Psoas muscle (tissue), 8 donors: ENCODE results near the gene CCDC60. TPM values are rescaled to one million over a fixed set of nuclear protein-coding genes. Genes with fewer than 3 reads are reported as not detected.

Source experiments
- ATAC-seq, 4 donors: fragments of 200-7000 bp; cut with Tn5 transposase; one replicate each; pipeline ENCODE4 v1.9.1; 2020; ENCODE audit warnings: moderate library complexity in 3 of 4, mild to moderate bottlenecking in 2 of 4
- DNase-seq, 2 donors: peaks; one replicate each; pipeline ENCODE4 v3.0.0-alpha.2; 2020
- H3K27ac ChIP-seq: fragments of 200-600 bp; one replicate; pipeline ENCODE4 v1.8.0; 2022
- H3K27me3 ChIP-seq, 3 donors: fragments of 200-600 bp in 1 of 3; one replicate each; pipeline versions ENCODE4 v1.6.1 to v1.8.0; 2013 to 2022; ENCODE audit warnings: low read length in 2 of 3, mild to moderate bottlenecking in 2 of 3, moderate library complexity in 1 of 3; ENCODE audit not compliant: insufficient read depth in 3 of 3
- H3K36me3 ChIP-seq, 2 donors: fragments of 200-600 bp in 1 of 2; one replicate each; pipeline versions ENCODE4 v1.6.1 to v1.8.0; 2013 to 2022; ENCODE audit warnings: low read depth in 1 of 2, mild to moderate bottlenecking in 1 of 2, moderate library complexity in 1 of 2; ENCODE audit not compliant: insufficient read depth in 1 of 2
- H3K4me1 ChIP-seq: fragments of 200-600 bp; one replicate; pipeline ENCODE4 v1.8.0; 2022
- H3K4me3 ChIP-seq: fragments of 200-600 bp; one replicate; pipeline ENCODE4 v1.8.0; 2022; ENCODE audit warnings: mild to moderate bottlenecking
- H3K9me3 ChIP-seq: fragments of 200-600 bp; one replicate; pipeline ENCODE4 v1.8.0; 2022
- WGBS, 3 donors: extraction: QIAGEN DNeasy Blood & Tissue Kit; methylation state at CpG; one replicate each; pipeline versions ENCODE4 v1.1.6 to v1.1.7; 2013; 5-methylcytosine and 5-hydroxymethylcytosine counted together
- intact Hi-C, 2 donors: fragments of 100-400 bp; cut with DNase I; formaldehyde crosslinking; loops; one replicate each; pipeline versions ENCODE4 v1.11.0 to v1.14.2; 2022
- polyA plus RNA-seq, 3 donors: library from polyadenylated mRNA; stranded (reverse); fragments of 200-250 nt; gene quantifications; one replicate each; pipeline ENCODE4 v1.2.3, GENCODE V29; 2013
- total RNA-seq, 4 donors: library from RNA; stranded (reverse); fragmentation: NEBNext Ultra II Directional in 2 of 4; extraction: Animal tissue kit (Norgen Biotek cat#: 25700) in 2 of 4; gene quantifications; one replicate each; pipeline versions ENCODE4 v1.2.1 to v1.2.4, GENCODE V29; 2021 to 2023
- TF ChIP-seq, protein P1 (sequence below): fragments of 200-600 bp; IDR thresholded peaks from one replicate; pipeline ENCODE4 v1.8.0; 2022; ENCODE audit warnings: antibody characterized with exemption
- donor health status: healthy with polysubstance abuse.
- donor health status: DM: no; HTN: no; CAD: no; lungs with moderate emphysema.
- donor health status: Bipolar disorder and iron deficiency.
- donor health status: healthy.
- donor health status: DM: yes; HTN: yes; CAD: no.
- donor health status: DM: no; HTN: no; CAD: no.
- donor health status: DM: no; HTN: no; CAD: no.
- donor health status: DM: yes; HTN: yes; CAD: no.

CCDC60 gene
- total and polyA plus RNA-seq, 7 donors: not detected

DNA sequence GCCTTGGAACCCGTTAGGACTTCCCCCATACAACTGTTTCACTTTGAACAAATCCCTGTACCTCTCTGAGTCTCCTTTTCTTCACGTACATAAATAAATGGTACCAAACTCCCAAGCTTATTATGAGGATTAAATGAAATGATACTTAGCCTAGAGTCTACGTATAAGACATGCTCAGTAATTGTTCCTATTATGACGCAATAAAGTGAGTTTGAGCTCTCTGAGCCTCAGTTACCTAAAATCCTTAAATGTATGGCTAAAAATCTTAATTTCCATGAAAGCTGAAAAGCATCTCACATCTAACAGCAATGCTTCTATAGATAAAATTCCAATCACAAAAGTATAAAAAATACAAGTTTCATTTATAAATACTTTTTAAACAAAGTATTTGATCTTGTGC is 141.1 kb downstream of the CCDC60 start:
- intact Hi-C loops: no loop called here
- WGBS, 3 donors: 80 to 83% (median 82%) methylated on average over 4 of the region's 4 CpGs
- Histone ChIP-seq H3K4me1 (no peaks in the 10 kb centered on the region), H3K4me3 (no peak overlapping the region), H3K9me3 (no peaks in the 10 kb centered on the region), H3K27me3 (no peaks in the 10 kb centered on the region), H3K27ac (no peak overlapping the region), H3K36me3 (no peaks in the 10 kb centered on the region)
- ATAC-seq: no peak
- TF ChIP-seq, protein P1, sequence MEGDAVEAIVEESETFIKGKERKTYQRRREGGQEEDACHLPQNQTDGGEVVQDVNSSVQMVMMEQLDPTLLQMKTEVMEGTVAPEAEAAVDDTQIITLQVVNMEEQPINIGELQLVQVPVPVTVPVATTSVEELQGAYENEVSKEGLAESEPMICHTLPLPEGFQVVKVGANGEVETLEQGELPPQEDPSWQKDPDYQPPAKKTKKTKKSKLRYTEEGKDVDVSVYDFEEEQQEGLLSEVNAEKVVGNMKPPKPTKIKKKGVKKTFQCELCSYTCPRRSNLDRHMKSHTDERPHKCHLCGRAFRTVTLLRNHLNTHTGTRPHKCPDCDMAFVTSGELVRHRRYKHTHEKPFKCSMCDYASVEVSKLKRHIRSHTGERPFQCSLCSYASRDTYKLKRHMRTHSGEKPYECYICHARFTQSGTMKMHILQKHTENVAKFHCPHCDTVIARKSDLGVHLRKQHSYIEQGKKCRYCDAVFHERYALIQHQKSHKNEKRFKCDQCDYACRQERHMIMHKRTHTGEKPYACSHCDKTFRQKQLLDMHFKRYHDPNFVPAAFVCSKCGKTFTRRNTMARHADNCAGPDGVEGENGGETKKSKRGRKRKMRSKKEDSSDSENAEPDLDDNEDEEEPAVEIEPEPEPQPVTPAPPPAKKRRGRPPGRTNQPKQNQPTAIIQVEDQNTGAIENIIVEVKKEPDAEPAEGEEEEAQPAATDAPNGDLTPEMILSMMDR: no peak
- no peak for DNase-seq

DNA sequence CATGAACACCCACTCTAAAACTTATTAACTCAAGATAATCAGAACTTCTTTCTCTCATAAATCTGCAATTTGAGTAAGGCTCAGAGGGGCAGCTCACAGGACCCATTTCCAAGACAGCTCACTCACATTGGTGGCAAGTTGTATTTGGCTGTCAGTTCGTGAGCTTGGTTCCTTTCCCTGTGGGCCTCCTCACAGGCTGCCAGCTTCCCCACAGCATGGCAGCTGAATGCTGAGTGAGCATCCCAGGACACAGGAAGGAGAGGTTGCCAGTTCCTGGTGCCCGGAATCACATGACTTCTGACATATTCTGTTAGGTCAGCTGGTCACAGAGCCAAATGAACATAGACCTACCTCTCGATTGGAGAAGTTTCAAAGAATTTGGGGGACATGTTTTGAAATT is 142.4 kb downstream of the CCDC60 start:
- WGBS, 3 donors: 76 to 89% (median 82%) methylated on average over 3 of the region's 3 CpGs
- ATAC-seq (no peak), DNase-seq (no peak)
- Histone ChIP-seq H3K4me3 (no peak overlapping the region), H3K9me3 (no peaks in the 10 kb centered on the region), H3K27ac (no peak overlapping the region), H3K36me3 (no peaks in the 10 kb centered on the region), H3K27me3 (no peaks in the 10 kb centered on the region), H3K4me1 (no peaks in the 10 kb centered on the region)
- TF ChIP-seq, protein P1: no peak
- intact Hi-C loops: no loop called here

DNA sequence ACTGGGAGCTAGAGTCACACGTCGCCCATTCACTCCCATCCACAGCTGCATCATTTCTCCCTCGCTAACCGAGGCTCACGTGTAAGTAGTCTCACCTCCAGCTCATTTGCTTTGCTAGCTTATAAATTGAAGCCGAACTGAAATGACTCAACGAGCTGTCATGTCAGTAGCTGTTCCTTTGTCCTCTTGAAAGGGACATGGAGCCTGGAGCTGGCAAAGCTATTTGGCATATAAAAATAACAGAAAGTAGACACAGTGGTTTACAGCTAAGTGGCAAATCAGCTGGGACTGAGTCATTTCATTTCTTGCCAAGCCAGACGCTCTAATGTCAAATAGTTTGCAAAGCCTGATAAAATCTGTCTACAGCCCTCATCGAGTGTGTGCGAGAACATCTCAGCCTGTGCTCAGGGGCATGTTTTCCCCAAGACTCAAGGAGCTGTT is 144.6 kb downstream of the CCDC60 start:
- intact Hi-C loops: no loop called here
- ATAC-seq (peak in 1 of 4 donors; percentile 36), DNase-seq (no peak)
- Histone ChIP-seq H3K27ac (no peak overlapping the region), H3K4me1 (no peaks in the 10 kb centered on the region), H3K9me3 (no peaks in the 10 kb centered on the region), H3K27me3 (no peaks in the 10 kb centered on the region), H3K36me3 (no peaks in the 10 kb centered on the region), H3K4me3 (no peak overlapping the region)
- WGBS, 3 donors: 40 to 54% (median 46%) methylated on average over 10 of the region's 10 CpGs
- TF ChIP-seq, protein P1: no peak

DNA sequence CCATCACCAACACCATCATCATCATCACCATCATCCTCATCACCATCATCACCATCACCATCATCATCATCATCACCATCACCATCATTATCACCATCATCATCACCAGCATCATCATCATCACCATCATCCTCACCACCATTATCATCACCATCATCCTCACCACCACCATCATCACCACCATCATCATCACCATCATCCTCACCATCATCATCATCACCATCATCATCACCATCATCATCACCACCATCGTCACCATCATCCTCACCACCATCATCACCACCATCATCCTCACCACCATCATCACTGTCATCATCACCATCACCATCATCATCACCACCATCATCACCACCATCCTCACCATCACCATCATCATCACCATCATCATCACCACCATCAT is 146.0 kb downstream of the CCDC60 start:
- no peaks in the 10 kb centered on the region for H3K9me3 ChIP-seq
- no peak overlapping the region for H3K4me3 ChIP-seq
- intact Hi-C loops: no loop called here
- 94 to 100% (median 96%) methylated on average over 1 of the region's 1 CpG for WGBS, 3 donors
- ATAC-seq (no peak), DNase-seq (no peak)
- TF ChIP-seq, protein P1: no peak
- no peak overlapping the region for H3K27ac ChIP-seq
- H3K4me1 ChIP-seq: no peaks in the 10 kb centered on the region
- no peaks in the 10 kb centered on the region for H3K27me3 ChIP-seq
- no peaks in the 10 kb centered on the region for H3K36me3 ChIP-seq

DNA sequence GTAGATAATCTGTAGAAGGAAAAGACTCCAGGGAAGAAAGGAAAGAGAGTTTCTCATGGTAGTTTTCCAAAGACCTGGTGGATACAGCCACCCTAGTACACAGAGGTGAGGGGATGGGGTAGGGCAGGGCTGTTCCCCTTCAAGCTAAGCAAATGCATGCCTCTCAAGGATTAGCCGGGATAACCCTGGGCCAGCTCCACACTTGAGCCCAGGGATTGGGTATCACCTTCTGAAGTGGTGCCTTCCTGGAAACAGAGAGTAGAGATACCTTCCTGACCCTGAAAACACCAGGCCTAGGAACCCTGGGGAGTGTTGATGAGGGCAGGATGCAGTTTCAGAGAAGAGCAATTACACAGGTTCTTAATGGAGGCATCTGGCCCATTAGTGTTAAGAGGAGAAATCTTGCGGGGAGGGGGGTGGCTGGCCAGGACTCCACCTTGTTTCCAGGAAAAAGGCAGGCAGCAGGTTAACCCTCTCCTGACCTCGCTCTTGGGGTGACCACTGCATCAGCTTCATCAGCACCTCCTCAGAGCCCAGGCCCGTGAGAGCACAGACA is 152.1 kb downstream of the CCDC60 start:
- no peak for ATAC-seq
- 30 to 37% (median 36%) methylated on average over 4 of the region's 4 CpGs for WGBS, 3 donors
- Histone ChIP-seq H3K27ac (no peak overlapping the region), H3K9me3 (no peaks in the 10 kb centered on the region), H3K36me3 (no peaks in the 10 kb centered on the region), H3K27me3 (no peaks in the 10 kb centered on the region), H3K4me3 (no peak overlapping the region), H3K4me1 (no peaks in the 10 kb centered on the region)
- TF ChIP-seq, protein P1: no peak
- intact Hi-C loops: no loop called here
- DNase-seq: no peak
